ENCODE measurements around the gene EHMT1.

EHMT1 gene

DNA sequence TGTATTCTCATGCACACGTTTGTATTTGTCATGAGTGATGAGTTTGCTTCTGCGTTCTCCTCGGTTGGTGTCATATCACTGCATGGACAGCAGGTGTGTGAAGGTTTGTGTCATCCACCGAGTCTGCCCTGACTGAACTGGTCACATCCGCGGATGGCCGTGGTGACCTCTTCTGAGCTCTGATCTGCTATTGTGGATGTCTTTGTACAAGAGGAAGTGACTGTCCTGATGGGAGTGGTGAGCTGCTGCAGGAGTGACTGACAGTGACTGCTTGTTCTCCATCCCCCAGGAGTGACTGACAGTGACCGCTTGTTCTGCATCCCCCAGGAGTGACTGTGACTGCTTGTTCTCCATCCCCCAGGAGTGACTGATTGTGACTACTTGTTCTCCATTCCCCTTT is 69.9 kb downstream of the EHMT1 start:
- H3K9me3 ChIP-seq (ENCODE audit: control insufficient read depth, low read length): no peaks in the 10 kb centered on the region
- H2AFZ ChIP-seq: no peak overlapping the region
- TF ChIP-seq, protein P1, sequence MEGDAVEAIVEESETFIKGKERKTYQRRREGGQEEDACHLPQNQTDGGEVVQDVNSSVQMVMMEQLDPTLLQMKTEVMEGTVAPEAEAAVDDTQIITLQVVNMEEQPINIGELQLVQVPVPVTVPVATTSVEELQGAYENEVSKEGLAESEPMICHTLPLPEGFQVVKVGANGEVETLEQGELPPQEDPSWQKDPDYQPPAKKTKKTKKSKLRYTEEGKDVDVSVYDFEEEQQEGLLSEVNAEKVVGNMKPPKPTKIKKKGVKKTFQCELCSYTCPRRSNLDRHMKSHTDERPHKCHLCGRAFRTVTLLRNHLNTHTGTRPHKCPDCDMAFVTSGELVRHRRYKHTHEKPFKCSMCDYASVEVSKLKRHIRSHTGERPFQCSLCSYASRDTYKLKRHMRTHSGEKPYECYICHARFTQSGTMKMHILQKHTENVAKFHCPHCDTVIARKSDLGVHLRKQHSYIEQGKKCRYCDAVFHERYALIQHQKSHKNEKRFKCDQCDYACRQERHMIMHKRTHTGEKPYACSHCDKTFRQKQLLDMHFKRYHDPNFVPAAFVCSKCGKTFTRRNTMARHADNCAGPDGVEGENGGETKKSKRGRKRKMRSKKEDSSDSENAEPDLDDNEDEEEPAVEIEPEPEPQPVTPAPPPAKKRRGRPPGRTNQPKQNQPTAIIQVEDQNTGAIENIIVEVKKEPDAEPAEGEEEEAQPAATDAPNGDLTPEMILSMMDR (IDR thresholded peaks at IDR 0.05): no peak
- no peak overlapping the region for H3K4me2 ChIP-seq (ENCODE audit: low read length)
- H3K27ac ChIP-seq: no peak overlapping the region
- H3K36me3 ChIP-seq (ENCODE audit: control insufficient read depth, insufficient read depth, low read length): no peaks in the 10 kb centered on the region
- H3K4me1 ChIP-seq: no peaks in the 10 kb centered on the region
- H3K27me3 ChIP-seq (ENCODE audit: control insufficient read depth, insufficient read depth, low read length): no peaks in the 10 kb centered on the region
- H3K9ac ChIP-seq: no peak overlapping the region
- peaks cover 17% of the 10 kb centered on the region for H3K79me2 ChIP-seq
- no peak overlapping the region for H3K4me3 ChIP-seq (ENCODE audit: low read depth, low read length)

DNA sequence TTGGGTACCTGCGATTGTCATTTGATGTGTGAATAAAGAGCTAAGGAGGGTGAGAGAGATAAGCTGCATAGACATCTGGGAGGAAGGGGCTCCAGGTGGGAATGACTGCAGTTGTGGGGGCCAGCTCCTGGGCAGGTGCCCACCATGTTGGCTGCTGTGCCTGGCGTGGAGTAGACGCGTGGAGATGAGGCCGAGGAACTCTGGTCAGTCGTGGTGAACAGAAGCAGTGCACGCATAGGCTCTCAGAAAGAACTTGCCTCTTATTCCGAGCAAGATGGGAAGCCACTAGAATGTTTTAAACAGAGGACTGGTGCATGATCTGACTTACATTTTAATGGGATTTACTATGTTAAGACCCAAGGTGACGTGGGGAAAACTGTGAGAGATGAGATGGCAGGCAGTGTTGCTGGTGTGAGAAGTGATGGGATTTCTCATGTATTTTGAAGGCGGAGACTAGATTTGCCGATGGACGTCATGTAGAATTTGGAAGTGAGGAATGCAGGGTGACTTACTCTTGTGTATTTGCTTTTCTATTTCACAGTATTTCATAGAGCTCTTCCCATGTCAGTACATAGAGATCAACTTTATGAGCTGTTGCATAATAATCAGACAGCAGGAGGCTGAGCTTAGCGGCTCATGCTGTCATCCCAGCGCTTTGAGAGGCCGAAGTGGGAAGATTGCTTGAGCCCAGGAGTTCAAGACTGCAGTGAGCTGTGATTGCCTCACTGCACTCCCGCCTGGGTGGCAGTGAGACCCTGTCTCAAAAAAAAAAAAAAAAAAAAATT is 71.1 kb downstream of the EHMT1 start:
- peaks cover 18% of the 10 kb centered on the region for H3K79me2 ChIP-seq
- H3K9ac ChIP-seq: no peak overlapping the region
- H3K4me1 ChIP-seq: no peaks in the 10 kb centered on the region
- no peaks in the 10 kb centered on the region for H3K36me3 ChIP-seq (ENCODE audit: control insufficient read depth, insufficient read depth, low read length)
- H3K27ac ChIP-seq: no peak overlapping the region
- TF ChIP-seq, protein P1 (IDR thresholded peaks at IDR 0.05): no peak
- no peaks in the 10 kb centered on the region for H3K27me3 ChIP-seq (ENCODE audit: control insufficient read depth, insufficient read depth, low read length)
- no peak overlapping the region for H2AFZ ChIP-seq
- no peak overlapping the region for H3K4me2 ChIP-seq (ENCODE audit: low read length)
- H3K9me3 ChIP-seq (ENCODE audit: control insufficient read depth, low read length): no peaks in the 10 kb centered on the region
- no peak overlapping the region for H3K4me3 ChIP-seq (ENCODE audit: low read depth, low read length)

DNA sequence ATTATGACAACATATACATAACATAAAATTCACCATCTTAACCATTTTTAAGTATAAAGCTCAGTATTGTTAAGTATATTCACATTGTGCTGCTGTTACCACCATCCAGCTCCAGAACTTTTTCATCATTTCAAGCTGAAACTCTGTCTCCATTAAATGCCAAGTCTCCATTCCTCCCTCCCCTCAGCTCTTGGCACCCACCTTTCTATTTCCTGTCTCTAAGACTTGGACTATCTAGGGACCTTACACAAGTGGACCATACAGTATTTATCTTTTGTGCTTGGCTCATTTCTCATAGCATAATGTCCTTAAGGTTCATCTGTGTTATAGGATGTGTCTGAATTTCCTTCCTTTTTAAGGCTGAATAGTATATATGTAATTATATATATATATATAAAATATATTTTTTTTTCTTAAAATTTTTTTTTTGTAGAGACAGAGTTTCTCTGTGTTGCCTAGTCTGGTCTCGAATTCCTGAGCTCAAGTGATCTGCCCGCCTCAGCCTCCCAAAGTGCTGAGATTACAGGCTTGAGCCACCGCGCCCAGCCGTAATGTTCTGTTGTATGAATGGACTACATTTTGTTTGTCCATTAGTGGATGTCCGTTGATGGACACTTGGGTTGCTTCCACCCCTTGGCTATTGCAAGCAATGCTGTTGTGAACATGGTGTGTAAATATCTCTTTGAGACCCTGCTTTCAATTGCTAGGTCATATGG is 72.3 kb downstream of the EHMT1 start:
- Histone ChIP-seq H2AFZ (no peak overlapping the region), H3K36me3 (ENCODE audit: control insufficient read depth, insufficient read depth, low read length) (no peaks in the 10 kb centered on the region), H3K27me3 (ENCODE audit: control insufficient read depth, insufficient read depth, low read length) (no peaks in the 10 kb centered on the region), H3K27ac (no peak overlapping the region), H3K9ac (no peak overlapping the region), H3K4me1 (no peaks in the 10 kb centered on the region), H3K4me2 (ENCODE audit: low read length) (no peak overlapping the region), H3K79me2 (peaks cover 23% of the 10 kb centered on the region), H3K9me3 (ENCODE audit: control insufficient read depth, low read length) (no peaks in the 10 kb centered on the region), H3K4me3 (ENCODE audit: low read depth, low read length) (no peak overlapping the region)
- TF ChIP-seq, protein P1 (IDR thresholded peaks at IDR 0.05): no peak

DNA sequence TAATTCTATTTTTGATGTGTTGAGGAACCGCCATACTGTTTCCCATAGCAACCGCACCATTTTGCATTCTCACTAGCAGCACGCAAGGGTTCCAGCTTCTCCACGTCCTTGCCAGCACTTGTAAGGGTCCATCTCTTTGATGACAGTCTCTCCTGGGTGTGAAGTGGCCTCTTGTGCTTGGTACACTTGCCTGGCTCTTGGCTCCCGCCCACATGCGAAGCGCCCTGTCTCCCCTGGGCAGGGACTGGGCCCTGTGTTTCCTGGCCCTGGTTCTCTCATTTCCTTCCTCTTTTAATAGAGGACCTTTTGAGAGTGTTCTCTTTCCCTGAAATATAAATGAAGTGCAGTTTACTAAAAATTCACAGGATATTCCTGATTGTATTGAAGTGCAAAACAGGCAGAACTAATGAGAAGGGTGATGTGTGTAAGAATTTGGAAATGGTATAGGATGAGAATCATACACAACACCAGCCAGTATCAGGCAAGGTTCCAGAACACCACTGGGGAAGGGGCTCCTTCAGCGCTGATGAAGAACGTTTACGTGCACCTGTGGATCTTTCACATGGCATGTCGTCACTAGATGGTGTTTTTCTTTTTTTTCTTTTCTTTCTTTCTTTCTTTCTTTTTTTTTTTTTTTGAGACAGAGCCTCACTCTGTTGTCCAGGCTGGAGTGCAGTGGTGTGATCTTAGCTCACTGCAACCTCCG is 73.0 kb downstream of the EHMT1 start:
- TF ChIP-seq, protein P1 (IDR thresholded peaks at IDR 0.05): no peak
- Histone ChIP-seq H3K79me2 (peaks cover 26% of the 10 kb centered on the region), H3K4me3 (ENCODE audit: low read depth, low read length) (no peak overlapping the region), H3K9me3 (ENCODE audit: control insufficient read depth, low read length) (no peaks in the 10 kb centered on the region), H3K27ac (no peak overlapping the region), H3K9ac (no peak overlapping the region), H3K4me2 (ENCODE audit: low read length) (no peak overlapping the region), H3K36me3 (ENCODE audit: control insufficient read depth, insufficient read depth, low read length) (no peaks in the 10 kb centered on the region), H3K4me1 (no peaks in the 10 kb centered on the region), H3K27me3 (ENCODE audit: control insufficient read depth, insufficient read depth, low read length) (no peaks in the 10 kb centered on the region), H2AFZ (no peak overlapping the region)
